GM10847 (cell line): ENCODE results near the gene NIT1.

Experiments
- POLR2A ChIP-seq: IDR thresholded peaks from 2 replicates; pipeline ENCODE4 v1.6.1; 2011; ENCODE audit not compliant: insufficient read length; ENCODE audit errors: extremely low read depth

The NIT1 gene

GRCh38 chr1:161117759-161118581, at the start of gene NIT1, which contains the start of gene PFDN2:
NIT1 (plus strand) TSS chr1:161118105; CDS start chr1:161118177, 72 bp downstream.
PFDN2 (minus strand) TSS chr1:161118037; CDS start chr1:161118026, 11 bp downstream.
- peak; percentile 87 for TF ChIP-seq POLR2A

GRCh38 chr1:161068306-161069234, 49.3 kb upstream of the NIT1 start:
- peak; percentile 32 for TF ChIP-seq POLR2A

- no peak for TF ChIP-seq POLR2A
Measured at GRCh38 chr1:161069241-161069640, 48.7 kb upstream of the NIT1 start.

GRCh38 chr1:161069731-161070270, 48.1 kb upstream of the NIT1 start, which contains the start of gene ARHGAP30:
ARHGAP30 (minus strand) TSS chr1:161069891; CDS start chr1:161069624, 267 bp downstream.
- peak; percentile 74 for TF ChIP-seq POLR2A

DNA sequence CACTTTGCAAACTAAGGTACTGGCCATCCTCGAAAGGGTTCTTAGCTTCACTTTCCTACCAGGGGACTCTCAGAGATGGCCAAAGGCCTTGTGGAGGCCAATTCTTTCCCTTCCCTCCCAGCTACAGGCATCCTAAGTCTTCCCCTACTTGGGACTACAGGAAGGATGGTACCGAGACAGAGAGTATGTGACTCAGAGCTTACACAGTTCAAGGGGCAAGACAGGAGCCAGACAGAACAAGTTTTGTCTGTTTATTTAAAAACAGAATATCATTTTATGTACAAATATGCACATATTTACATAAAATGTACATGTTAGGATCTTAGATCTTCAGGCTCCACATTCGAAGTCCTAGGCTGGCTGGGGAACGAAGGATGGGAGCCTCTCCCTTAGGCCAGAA, 47.1 kb upstream of the NIT1 start:
- TF ChIP-seq POLR2A: no peak

DNA sequence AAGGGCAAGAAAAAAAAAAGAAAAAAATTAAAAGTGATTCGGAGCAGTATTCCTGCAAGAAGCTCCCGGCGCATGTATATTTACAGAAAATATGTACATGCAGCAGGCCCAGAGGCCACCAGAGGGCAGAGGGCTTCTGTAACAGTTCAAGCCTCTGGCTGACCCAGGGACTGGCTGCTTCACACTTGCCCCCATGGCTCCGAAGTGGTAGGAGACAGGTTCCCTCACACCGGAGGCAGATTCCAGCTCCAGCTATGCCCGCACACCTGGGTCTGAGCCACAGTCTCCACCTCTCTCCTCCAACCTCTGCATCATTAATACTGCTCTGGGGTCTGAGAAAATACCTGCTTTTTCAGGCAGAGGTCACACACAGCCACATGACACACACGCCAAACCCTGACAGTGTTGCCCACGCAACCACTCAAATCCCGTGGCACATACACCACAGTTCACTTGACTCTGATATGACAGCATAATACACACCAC, 46.0 kb upstream of the NIT1 start:
- TF ChIP-seq POLR2A: no peak

DNA sequence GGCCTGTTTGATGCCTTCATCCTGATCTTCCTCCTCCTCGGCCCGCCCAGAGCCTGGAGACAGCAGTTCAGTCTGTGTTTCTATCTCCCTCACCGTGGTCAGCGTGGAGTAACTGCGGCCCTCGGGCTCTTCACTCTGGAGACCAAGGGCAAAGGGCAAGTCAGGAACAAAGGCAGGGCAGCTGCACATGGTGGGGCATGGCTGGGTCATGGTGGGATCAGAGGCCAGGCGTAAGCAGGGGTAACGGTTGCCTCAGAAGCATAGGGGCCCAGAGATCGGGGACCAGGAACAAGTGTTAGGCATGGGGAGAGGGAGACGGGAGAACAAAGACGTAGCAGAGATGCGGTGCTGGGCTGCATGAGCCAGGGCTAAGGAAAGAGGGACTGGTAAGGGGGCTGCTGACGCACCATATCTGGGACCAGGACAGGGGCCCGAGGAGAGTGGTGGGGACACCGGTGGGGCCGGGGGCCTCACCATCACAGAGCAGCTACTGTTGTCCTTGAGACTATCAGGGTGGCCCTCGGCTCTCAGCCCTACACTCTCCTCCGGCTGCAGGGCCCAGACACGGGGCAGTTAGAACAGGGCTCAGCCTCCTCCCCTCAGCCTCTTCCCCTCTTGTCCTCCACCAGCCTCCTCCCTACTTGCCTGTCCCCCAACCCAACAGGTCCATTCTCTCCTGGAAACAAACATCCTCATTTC, 45.0 kb upstream of the NIT1 start:
- TF ChIP-seq POLR2A: no peak

DNA sequence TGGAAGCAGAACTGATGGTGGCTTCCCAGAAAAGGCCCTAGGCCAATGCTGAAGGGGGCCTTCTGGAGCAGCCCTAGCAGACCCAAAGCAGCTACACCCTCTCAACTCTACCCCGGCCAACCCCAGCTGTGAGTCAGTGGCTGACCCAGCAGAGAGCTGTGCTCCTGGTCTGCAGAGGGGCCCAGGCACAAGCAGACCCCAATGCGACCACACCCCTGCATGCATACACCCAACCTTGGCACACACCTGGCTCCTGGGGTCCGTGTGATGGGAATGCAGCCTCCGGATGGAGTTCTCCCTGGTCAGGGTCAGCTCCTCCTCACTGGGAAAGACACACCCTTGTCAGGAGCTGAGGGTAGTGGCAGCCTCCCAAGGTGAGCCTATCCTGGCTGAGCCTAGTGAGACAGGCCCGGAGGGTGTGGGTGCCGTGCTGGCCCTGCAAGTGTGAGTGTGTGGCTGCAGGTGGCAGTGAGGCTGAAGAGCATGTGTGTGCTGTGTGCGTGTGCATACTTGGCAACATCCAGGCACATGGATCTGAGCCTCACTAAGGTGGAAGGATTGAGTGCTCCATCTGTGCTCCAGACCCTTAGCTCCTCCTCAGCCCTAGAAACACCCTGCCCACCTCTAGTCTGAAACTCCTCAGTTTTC, 44.3 kb upstream of the NIT1 start:
- no peak for TF ChIP-seq POLR2A

- no peak for TF ChIP-seq POLR2A
Measured at GRCh38 chr1:161074676-161075368, 43.1 kb upstream of the NIT1 start.

DNA sequence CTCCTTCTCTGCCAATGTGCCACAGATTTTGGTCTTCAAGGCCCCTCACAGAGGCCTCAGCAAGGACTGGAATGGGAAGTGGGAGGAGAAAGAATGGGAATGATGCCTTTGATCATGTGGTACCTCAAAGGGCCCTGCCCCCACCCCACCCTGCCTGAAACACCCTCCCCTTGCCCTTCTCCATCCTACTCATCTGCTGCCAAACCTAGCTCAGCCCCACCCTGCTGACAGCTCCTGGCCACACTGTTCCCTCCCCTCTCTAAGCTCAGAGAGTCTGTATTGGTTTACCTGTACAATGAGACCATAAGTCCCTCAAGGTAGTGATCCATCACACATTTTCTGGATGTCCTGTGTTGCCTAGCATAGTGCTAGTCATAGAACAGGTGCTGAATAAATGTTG, 41.5 kb upstream of the NIT1 start:
- TF ChIP-seq POLR2A: no peak

DNA sequence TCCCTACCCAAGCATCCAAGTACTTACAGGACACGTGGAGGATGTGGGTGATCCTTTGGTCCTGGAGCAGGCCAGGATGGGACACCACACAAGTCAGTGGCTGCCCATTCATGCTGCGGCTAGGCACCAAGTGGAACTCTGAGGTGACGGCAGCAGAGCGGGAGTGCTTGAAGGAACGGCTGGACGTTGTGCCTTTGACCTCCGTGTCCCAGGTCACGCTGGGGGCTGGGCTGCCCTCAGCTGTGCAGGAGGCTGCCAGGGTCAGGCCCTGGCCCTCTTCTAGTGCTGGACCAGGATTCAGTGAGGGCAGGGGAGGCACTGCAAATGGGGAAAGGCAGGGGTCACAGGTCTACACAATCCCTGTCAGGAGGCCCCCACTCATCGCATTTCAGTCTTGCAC, 40.5 kb upstream of the NIT1 start:
- TF ChIP-seq POLR2A: no peak

DNA sequence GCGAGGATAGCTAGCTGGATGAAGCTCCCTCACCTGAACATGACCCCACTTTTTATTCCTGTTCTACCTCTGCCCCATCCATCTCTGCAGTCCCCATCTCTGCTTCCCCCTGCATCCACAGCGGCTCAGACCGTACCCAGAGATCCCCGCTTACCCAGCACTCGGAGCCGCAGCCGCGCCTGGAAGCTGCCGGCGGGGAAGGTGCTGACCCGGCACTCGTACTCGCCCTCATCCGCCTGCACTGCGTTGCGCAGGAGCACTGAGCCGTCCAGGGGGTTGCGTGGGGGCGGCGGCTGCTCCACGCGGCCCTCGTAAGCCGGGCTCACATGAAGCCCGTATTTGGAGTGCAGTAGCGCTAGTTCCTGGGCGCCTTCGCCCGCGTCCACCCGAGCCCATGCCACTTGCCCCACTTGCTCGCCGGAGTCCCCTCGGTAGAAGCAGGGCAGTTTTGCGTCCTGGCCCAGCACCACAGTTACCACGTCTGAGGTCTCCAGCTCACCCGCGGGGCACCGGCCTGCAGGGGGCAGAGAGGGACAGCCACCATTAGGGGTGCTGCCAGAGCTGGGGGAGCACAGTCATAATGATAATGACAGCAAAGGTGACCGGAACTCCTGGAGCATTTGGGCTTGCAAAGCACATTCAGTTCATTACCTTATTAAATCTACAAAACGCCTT, 38.3 kb upstream of the NIT1 start:
- no peak for TF ChIP-seq POLR2A

DNA sequence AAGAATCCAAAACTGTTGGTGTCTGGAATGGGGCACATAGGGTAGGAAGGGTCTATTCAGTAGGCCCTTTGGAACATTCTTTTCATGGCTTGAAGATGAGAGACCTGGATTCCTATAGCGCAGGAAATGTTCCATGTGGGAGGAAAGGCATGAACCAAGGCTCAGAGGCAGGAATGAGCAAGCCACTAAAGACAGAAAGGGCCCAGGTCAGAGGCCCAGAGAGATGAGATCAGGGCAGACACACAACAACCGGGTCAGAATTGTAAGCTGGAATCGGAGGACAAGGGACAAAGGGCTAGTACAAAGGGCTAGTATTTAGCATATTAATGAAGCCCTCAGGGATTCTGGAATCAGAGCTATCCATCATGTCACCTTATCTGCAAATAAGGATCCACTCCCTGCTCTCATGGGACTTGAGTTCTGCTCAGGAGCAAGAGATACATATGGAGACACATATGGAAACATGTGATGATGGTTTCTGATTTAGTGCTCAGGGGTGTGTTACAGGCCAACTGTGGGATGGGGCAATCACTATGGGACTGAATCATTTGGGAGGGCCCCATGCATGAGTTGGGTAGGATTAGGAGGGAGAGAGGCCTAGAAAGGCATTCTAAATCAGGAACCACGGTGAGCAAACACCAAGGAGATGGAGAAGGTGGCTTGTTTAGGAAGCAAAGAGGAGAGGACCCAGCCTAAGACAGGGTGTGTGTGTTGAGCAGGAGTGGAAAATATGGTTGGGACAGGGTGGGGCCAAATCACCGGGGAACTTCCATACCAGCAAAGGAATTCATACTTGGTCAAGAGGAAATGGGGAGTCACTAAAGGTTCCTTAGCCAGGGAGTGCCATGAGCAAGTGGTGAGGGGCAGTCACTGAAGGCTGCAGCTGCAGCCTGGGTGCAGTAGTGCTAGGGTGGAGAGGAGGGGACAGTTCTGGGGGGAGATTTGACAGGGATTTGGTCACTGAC, 37.2 kb upstream of the NIT1 start:
- no peak for TF ChIP-seq POLR2A
